Right atrium auricular region (tissue), 2 donors: Measurements from ENCODE around the gene ZNF691. TPM values are rescaled to one million over a fixed set of nuclear protein-coding genes. Genes with fewer than 3 reads are reported as not detected.

Experiments
- DNase-seq: peaks from one replicate; pipeline ENCODE4 v3.0.0-alpha.2; 2019; ENCODE audit warnings: low spot score
- H3K27ac ChIP-seq, 2 donors: fragments of 200-600 bp; sonication (generic); 1 replicate in 1 of 2; 2 replicates in 1 of 2; pipeline ENCODE4 v1.5.1; 2016 to 2019
- H3K27me3 ChIP-seq, 2 donors: fragments of 200-600 bp; sonication (generic); one replicate each; pipeline versions ENCODE4 v1.5.1 to v1.6.0; 2017 to 2019
- H3K36me3 ChIP-seq: fragments of 200-600 bp; sonication (generic); one replicate; pipeline ENCODE4 v1.5.1; 2016
- H3K4me1 ChIP-seq, 2 donors: fragments of 200-600 bp; sonication (generic); one replicate each; pipeline versions ENCODE4 v1.5.1 to v1.6.0; 2017 to 2019
- H3K4me3 ChIP-seq, 2 donors: fragments of 200-600 bp; sonication (generic); 1 replicate in 1 of 2; 2 replicates in 1 of 2; pipeline ENCODE4 v1.5.1; 2017 to 2019; ENCODE audit warnings: mild to moderate bottlenecking in 1 of 2, moderate library complexity in 1 of 2
- H3K9me3 ChIP-seq, 2 donors: fragments of 200-600 bp; sonication (generic); one replicate each; pipeline ENCODE4 v1.5.1; 2019
- total RNA-seq, 2 donors: library from RNA; depleted of rRNA; stranded (reverse); fragments of >200 nt; gene quantifications; one replicate each; pipeline ENCODE4 v1.1.0, GENCODE V29; 2016
- TF ChIP-seq, protein P1 (sequence below), 2 donors: fragments of 200-600 bp; sonication (generic); IDR thresholded peaks; one replicate each; pipeline ENCODE4 v1.5.1; 2019; ENCODE audit warnings: antibody characterized with exemption in 2 of 2

The ZNF691 gene
- total RNA-seq, 2 donors from 2014 or later = 10.2 to 11.6 TPM

DNA sequence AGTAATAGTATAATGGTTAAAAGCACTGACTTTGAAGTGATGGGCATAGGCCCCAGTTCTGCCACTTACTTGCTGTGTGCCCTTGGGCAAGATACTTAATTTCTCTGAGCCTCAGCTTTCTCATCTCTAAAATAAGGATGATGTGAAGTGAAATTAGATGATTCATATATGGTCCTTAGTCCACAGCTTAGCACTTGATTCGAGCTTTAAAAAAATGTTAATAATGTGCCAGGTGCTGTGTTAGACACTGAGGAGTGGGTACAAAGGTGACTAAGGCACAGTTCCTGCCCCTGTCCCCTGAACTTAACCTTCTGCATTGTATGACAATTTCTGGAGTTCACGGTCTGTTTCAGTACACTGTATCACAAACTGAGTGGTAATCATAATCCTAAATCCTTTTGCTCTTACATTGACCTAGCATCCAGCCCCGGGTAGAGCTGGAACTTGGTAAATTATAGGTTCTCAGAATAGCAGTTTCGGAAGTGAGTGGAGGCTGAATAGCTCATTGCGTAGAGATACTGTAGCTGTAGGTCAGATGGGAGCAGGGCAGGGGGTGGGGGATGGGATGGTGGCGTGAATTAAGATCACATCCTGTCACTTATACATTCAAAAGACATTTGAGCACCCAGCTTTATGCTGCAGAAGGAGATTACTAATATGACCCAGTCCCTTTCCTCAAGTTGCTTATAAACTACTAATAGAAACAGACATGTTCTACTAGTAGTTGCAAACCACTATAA, 1.5 kb downstream of the ZNF691 start:
- Histone ChIP-seq H3K4me1 (peaks cover 0 to 25% of the 10 kb centered on the region in 2 donors), H3K27ac (no peak overlapping the region)
- TF ChIP-seq, protein P1, sequence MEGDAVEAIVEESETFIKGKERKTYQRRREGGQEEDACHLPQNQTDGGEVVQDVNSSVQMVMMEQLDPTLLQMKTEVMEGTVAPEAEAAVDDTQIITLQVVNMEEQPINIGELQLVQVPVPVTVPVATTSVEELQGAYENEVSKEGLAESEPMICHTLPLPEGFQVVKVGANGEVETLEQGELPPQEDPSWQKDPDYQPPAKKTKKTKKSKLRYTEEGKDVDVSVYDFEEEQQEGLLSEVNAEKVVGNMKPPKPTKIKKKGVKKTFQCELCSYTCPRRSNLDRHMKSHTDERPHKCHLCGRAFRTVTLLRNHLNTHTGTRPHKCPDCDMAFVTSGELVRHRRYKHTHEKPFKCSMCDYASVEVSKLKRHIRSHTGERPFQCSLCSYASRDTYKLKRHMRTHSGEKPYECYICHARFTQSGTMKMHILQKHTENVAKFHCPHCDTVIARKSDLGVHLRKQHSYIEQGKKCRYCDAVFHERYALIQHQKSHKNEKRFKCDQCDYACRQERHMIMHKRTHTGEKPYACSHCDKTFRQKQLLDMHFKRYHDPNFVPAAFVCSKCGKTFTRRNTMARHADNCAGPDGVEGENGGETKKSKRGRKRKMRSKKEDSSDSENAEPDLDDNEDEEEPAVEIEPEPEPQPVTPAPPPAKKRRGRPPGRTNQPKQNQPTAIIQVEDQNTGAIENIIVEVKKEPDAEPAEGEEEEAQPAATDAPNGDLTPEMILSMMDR (IDR thresholded peaks at IDR 0.05) = no peak

DNA sequence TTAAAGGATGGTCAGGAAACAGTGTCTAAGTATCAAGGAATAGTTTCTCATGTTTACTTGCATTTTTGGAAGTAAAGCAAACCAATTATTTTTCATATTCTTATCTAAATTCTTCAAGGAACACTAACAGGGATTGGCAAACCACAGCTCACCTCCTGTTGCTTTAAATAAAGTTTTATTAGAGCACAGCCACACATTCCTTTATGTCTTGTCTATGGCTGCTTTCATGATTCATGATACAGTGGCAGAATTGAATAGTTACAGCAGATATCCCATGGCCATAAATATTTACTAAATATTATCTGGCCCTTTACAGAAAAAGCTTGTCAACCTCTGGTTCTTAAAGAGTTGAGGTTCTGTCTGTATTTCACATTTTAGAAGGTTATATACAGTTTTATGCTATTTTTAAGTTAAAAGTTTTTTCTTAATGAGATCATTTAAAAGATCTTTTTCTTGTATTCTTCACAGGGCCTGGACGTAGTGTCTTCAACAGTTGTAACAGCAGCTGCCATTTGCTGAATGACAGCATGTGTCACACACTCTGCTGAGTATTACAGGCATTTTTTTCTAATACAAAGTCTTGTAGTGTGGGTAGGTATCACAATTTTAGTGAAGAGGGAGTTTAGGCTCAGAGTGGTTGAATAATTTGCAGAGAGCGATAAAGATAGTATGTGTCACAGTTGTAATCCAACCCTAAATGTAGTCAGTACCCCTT, 2.6 kb downstream of the ZNF691 start:
- no peak for DNase-seq
- H3K4me1 ChIP-seq = peaks cover 0 to 25% of the 10 kb centered on the region in 2 donors
- TF ChIP-seq, protein P1 (IDR thresholded peaks at IDR 0.05) = no peak
- no peak overlapping the region for H3K27ac ChIP-seq
- H3K4me3 ChIP-seq = no peak overlapping the region
- no peaks in the 10 kb centered on the region for H3K9me3 ChIP-seq
- no peaks in the 10 kb centered on the region for H3K27me3 ChIP-seq
- H3K36me3 ChIP-seq = peaks cover 22% of the 10 kb centered on the region

More for the DNA sequence above, 1.5 kb downstream of the ZNF691 start:
- no peak for DNase-seq
- H3K36me3 ChIP-seq = peaks cover 22% of the 10 kb centered on the region
- no peaks in the 10 kb centered on the region for H3K27me3 ChIP-seq
- no peak overlapping the region for H3K4me3 ChIP-seq
- no peaks in the 10 kb centered on the region for H3K9me3 ChIP-seq

DNA sequence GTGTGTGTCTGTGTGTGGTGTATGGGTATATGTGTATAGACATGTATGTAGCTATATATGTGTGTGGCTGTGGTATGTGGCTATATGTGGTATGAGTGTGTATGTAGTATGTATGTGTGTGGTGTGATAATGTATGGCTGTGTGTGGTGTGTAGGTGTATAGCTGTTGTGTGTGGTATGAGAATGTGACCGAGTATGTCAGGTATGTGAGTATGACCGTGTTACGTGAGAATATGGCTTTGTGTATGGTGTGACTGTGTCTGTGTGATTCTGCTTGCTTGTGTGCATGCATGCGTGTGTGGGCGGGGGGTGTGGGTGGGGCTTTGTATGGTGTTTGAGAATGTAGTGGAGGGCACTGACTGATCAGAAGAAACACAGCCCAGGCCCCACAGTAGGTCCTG, 3.5 kb downstream of the ZNF691 start:
- no peaks in the 10 kb centered on the region for H3K27me3 ChIP-seq
- peaks cover 22% of the 10 kb centered on the region for H3K36me3 ChIP-seq
- DNase-seq = no peak
- peaks cover 0 to 25% of the 10 kb centered on the region in 2 donors for H3K4me1 ChIP-seq
- no peak overlapping the region for H3K4me3 ChIP-seq
- no peak overlapping the region for H3K27ac ChIP-seq
- TF ChIP-seq, protein P1 (IDR thresholded peaks at IDR 0.05) = no peak
- H3K9me3 ChIP-seq = no peaks in the 10 kb centered on the region

DNA sequence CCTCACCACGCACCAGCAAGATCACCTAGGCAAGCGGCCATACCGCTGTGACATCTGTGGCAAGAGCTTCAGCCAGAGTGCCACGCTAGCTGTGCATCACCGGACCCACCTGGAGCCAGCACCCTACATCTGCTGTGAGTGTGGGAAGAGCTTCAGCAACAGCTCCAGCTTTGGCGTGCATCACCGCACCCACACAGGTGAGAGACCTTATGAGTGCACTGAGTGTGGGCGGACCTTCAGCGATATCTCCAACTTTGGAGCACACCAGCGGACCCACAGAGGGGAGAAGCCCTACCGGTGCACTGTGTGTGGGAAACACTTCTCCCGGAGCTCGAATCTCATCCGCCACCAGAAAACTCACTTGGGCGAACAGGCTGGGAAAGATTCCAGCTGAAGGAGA, 5.0 kb downstream of the ZNF691 start:
- H3K27ac ChIP-seq = no peak overlapping the region
- H3K4me3 ChIP-seq = no peak overlapping the region
- TF ChIP-seq, protein P1 (IDR thresholded peaks at IDR 0.05) = no peak
- H3K27me3 ChIP-seq = no peaks in the 10 kb centered on the region
- peaks cover 22% of the 10 kb centered on the region for H3K36me3 ChIP-seq
- H3K9me3 ChIP-seq = no peaks in the 10 kb centered on the region
- no peak for DNase-seq
- peaks cover 0 to 17% of the 10 kb centered on the region in 2 donors for H3K4me1 ChIP-seq

DNA sequence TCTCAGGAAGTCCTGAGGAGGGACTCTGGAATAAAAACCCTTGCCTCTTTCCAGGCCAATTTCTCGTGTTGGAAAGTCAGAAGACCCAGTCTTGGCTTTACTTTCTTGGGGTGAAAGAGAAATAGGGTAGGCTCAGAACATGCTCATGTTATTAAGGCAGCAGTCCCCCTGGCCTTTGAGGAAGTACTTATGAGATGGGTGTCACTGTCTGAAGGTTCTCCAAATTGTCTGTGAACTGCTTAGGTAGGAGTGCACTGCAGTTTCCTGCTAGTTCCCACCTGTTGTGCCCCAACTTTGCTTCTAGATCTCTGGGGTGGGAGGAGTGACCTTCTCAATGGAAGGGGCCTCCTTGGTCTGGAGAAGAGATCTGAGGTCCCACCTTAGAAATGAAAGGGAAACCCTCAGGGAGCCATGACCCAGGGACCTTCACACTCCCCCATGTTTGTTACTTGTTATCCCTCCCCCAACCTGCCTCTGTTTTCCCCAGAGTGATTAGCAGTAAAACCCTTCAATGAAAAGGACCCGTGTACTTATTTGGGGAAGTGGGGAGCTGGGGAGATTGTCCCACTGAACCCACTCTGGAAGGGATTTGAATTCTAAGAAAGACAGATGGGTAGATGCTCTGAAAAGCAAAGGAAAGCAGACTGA, 5.7 kb downstream of the ZNF691 start:
- Histone ChIP-seq H3K27me3 (no peaks in the 10 kb centered on the region), H3K27ac (no peak overlapping the region), H3K4me3 (no peak overlapping the region), H3K4me1 (peaks cover 0 to 13% of the 10 kb centered on the region in 2 donors), H3K36me3 (peaks cover 22% of the 10 kb centered on the region), H3K9me3 (no peaks in the 10 kb centered on the region)
- DNase-seq = no peak
- TF ChIP-seq, protein P1 (IDR thresholded peaks at IDR 0.05) = no peak
